GM21390 (cell line): ENCODE results near the gene SIT1.
"Not testable (repeated sequence)": the region's sequence is repeated elsewhere in the genome, so short reads cannot be mapped to it uniquely, and the experiment has no call there.

Source experiments
- ATAC-seq: cut with Tn5 transposase; IDR thresholded peaks from one replicate; pipeline ENCODE4 v1.9.1; 2021; ENCODE audit not compliant: unreplicated experiment

The SIT1 gene

DNA sequence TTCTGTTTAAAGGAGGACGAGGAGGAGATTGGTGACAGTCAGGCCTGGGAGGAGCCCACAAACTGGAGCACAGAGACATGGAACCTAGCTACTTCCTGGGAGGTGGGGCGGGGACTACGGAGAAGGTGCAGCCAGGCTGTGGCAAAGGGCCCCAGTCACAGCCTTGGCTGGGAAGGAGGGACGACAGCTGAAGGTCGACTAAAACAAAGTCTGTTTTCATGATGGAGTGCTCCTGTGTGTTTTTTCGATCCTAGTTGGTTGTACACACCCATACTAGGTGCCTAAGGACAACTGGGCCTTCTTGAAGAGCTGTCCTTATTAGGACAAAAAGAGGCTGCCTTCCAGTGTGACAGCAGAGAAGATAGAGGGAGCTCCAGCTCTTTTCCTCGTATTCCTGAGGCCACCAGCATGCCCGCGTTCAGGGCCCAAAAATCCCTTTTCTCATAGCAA lies 10.3 kb upstream of the SIT1 start:
- ATAC-seq: no peak

DNA sequence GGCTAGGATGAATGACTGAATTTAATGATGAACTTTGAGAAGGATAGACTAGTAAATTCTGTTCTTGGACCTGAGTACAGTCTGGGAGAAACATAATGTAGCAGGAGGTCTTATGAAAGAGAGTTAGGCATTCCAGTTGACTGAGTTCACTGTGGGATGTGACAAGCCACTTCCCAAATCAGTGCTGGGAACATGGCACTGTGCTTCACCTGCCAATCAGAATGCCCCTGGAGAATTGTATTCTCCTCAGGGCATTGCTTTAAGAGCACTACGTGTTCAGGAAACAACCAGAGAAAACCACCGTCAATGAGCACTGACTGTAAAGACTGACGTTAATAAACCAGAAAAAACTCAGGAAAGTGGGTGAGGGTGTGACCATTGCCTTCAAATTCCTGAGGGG lies 8.6 kb upstream of the SIT1 start:
- no peak for ATAC-seq

DNA sequence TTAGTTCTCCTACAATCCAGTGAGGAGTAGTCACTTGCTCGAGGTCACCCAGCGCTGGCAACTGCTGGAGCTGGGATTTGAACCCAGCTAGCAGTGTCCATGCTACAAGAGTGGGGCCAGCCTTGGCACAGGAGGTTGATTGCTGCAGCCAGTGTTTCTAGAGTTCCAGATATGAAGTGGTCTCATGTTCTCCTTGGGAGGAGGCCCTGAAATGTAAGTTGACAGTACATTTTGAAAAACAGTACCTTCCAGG lies 8.2 kb upstream of the SIT1 start:
- ATAC-seq: no peak

DNA sequence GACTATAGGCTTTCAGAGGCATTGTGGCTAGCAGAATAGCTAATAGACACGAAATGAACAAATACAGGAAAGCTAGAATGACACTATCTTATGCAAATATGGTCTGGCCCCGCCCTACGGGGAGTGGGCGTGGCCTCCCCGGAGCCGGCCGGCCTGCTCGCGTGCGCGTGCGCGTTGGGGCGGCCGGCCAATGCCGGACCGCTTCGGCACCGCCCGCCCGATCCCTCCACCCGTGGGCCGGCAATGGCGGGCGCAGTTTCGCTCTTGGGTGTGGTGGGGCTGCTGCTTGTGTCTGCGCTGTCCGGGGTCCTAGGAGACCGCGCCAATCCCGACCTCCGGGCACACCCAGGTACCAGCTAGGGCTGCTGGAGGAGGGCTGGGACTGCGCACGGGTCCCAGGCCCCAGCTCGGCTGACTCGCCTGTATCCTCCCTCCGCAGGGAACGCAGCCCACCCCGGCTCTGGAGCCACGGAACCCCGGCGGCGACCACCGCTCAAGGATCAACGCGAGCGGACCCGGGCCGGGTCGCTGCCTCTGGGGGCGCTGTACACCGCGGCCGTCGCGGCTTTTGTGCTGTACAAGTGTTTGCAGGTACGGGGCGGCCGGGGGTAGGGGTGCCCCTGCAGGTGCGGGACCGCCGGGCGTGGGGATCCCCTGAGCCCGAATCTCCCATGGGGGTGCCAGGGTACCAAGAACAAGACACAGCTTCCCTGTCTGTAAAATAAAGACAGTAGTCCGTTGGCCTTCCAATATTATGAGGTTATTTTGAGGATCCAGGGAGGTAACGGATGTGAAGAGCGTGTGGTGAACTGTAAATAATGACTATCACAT lies 7.6 kb upstream of the SIT1 start, which contains the start of gene CCDC107:
CCDC107 (plus strand) TSS at position 156 of the 831 bp plus-strand sequence; CDS start at position 244, 88 bp downstream.
- ATAC-seq: peak; percentile 57

DNA sequence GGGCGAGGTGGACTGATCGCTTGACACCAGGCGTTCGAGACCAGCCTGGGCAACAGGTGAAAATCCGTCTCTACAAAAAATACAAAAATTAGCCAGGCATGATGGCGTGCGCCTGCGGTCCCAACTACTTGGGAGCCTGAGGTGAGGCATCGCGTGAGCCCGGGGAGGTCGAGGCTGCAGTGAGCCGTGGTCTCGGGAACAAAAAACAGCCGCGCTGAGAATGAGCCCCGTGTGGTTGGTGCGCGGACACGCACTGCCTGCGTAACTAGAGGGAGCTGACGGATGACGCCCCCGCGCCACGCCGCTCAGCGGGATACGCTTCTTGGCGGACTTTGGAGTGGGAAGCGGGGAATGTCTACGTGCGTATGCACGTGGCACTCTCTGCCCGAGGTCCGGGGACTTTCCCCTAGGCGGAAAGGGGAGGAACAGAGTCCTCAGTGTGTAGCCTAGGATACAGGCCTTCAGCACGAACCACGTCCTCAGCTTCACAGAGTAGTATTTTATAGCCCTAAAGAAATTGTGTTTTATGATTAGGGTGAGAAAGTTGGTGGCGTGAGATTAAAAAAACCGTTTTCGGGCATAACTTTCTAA lies 6.9 kb upstream of the SIT1 start, which contains the start of gene RMRP:
RMRP (minus strand) TSS at position 474 of the 591 bp plus-strand sequence.
- peak; percentile 84 for ATAC-seq

DNA sequence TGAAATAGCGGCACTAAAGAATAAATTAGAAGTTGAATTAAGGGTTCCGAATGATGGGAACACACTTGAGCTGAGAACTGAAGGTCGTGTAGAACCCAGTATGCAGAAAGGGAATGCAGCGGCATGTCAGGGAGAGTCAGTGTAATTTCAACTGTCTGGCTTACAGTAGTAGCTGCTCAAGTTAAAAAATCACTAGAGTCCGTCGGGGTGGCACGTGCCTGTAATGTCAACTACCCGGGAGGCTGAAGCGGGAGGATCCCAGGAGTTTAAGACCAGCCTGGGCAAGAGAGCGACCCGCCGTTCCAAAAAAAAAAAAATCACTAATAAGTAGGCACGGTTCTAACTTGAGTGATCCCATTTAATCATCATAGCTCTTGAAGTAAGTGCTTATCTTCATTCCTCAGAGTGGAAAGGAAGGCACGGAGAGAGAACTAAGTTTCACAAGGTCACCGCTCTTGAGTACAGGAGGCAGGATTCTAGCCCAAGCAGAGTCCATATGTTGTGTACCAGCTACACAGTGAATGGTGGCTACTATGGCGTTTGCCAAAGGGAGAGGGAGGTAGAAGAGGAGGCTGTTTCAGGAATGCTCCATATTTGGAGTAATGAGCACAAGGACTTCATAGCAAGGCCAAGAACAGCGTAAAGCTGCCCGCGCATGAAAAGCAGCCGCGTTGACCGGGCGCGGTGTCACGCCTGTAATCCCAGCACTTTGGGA lies 6.3 kb upstream of the SIT1 start:
- no peak for ATAC-seq

DNA sequence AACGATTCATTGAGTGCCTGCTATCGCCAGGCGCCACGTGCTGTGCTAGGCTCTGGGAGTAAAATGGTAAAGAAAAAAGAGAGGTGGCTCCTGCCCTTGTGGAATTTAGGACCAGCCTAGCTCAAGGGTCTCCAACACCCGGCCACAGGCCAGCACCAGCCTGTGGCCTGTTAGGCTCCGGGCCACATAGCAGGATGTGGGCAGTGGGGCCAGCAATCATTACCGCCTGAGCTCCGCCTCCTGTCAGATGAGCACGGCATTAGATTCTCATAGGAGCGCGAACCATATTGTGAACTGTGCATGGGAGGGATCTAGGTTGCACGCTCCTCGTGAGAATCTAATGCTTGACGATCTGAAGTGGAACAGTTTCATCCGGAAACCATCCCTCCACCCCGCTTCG lies 5.6 kb upstream of the SIT1 start:
- no peak for ATAC-seq

DNA sequence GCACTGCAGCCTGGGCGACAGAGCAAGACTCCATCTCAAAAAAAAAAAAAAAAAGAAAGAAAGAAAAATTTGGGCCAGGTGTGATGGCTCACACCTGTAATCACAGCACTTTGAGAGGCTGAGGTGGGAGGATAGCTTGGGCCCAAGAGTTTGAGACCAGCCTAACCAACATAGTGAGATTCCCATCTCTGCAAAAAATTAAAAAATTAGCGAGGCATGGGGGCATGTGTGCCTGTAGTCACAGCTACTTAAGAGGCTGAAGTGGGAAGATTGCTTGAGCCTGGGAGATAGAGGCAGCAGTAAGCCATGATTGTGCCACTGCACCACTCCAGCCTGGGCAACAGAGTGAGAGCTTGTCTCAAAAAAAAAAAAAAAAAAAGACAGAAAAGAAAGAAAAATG lies 2.9 kb upstream of the SIT1 start:
- ATAC-seq: no peak

DNA sequence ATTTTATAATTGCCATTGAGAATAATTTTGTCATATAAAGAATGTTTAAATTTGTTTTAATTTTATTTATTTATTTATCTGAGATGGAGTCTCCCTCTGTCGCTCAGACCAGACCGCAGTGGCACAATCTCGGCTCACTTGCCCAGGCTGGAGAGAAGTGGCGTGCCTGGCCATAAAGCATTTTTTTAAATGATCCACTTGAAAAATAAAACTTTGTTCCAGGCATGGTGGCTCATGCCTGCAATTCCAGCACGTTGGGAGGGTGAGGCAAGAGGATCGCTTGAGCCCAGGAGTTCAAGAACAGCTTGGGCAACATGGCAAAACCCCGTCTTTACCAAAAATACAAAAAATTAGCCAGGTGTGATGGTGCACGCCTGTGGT lies 2.1 kb upstream of the SIT1 start:
- no peak for ATAC-seq

DNA sequence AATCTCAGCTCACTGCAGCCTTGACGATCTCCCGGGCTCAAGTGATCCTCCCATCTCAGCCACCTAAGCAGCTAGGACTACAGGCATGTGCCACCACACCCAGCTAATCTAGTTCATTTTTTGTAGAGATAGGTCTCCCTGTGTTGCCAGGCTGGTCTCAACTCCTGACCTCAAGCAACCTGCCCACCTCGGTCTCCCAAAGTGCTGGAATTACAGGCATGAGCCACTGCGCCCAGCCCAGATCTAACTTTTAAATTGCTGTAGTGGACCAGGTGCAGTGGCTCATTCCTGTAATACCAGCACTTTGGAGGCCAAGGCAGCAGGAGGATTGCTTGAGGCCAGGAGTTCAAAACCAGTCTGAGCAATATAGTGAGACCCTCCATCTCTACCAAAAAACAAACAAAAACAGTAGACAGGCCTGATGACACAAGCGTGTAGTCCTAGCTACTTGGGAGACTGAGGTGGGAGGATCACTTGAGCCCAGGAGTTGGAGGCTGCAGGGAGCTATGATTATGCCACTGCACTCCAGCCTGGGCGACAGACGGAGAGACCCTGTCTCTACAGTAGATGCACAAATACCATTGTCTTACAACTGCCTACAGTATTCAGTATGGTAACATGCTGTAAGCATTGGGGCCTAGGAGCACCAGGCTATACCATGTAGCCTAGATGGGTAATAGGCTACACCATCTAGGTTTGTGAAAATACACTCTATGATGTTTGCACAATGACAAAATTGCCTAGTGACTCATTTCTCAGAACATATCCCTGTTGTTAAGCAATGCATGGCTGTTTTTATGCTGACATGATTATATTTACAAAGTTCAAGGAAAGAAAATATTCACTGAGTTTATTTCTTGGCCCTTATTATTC lies 1.5 kb upstream of the SIT1 start:
- ATAC-seq: no peak

DNA sequence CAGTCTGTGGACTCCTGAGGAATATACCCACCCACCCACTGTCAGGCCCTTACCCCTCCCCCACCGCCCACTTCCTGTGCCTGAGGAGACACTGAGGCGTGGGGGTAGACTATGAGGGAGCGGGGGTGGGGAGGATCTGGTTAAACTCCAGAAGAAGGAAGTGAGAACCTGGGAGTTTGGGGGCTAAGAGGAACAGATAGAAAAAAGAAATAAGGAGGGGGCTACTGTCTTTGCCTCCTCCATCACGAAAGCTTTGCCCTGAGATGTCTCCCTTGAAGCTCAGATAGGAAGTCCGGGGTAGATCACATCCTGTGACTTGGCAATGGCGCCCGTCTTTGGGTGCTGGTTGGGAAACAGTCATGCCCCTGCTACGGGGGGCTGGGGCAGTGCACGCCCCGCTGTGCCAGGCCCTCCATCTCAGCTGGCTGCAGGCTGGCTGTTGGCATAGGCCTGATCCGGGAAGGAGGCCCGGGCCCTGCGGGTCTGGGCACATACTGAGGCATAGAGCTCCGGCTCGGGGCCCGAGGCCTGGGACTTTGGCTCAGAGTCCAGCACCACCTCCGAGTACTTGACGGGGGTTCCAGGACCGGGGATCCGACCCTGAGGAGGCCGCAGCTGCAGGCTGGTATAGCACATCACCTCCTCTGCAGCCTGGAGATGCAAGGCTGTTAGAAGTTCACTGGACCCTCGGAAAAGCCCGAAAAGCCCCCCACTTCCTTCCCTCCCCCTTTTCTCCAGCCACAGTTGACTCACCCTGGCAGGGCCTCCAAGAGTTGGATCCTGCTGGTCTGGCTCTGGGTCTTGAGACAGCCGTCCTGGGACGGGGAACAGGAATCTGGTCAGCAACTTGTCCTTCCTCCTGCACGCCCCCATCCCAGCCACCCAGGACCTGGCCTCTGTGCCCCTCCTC lies 1.0 kb downstream of the SIT1 start:
- no peak for ATAC-seq

DNA sequence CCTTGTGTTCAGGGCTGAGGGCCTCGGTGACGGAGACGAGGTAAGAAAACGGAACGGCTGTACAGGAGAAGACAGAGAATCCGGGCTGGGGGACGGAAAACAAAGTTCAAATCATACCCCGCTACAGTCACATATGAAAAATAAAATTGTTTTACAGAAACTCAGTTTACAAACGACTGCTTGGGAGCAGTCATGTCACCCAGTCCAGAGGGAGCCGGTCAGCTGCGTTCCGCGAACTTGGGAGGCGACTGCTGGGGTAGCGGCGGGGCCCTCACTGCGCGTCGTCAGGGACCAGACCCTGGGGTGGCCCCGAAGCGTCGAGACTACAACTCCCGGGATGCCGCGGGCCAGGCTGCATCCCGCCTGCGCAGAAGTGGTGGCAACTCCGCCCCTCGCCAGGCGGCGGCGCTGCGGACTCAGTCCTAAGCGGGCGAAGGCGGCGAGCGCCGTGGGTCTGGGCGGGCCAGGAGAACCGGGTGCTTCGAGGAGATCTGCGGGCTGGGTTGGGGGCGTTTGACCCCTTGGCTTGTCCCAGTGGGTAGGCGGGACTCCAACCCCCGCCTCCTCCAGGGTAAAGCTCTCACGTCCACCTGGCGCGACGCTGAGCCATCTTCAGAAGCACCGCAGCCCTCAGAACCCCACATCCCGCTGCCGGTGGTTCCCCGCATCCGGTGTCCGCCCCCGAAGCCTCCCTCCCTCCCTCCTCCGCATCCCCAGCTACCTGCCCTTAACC lies 4.0 kb downstream of the SIT1 start:
- peak; percentile 86 for ATAC-seq

DNA sequence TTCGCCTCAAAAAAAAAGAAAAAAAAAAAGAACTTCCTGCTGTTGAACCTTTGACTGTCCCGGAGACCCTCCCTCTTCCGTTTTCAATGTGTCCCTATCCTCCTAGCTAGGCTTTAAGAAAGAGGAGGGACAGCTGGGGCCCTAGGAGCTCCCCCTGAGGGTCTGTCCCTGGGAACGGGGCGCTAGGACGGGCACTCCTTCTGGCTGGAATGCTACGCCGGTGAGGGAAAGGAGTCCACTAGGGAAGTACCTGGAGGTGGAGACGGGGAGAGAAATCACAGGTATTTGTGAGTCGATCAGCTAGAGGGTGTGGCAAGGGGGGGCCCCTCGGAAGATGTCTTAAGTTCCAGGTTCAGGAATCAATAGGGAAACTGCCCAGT lies 4.6 kb downstream of the SIT1 start:
- ATAC-seq: no peak

DNA sequence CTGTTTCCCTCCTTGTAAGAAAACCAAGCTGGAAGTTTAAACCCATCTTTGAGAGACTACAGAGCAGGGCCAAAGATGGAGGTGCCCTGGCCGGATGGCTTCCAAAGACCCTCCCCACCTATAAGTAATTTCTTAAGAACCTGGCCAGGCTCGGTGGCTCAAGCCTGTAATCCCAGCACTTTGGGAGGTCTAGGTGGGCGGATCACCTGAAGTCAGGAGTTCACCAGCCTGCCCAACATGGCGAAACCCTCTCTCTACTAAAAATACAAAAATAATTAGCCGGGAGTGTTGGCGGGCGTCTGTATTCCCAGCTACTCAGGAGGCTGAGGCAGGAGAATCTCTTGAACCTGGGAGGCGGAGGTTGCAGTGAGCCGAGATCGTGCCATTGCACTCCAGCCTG lies 5.0 kb downstream of the SIT1 start:
- not testable (repeated sequence) for ATAC-seq

DNA sequence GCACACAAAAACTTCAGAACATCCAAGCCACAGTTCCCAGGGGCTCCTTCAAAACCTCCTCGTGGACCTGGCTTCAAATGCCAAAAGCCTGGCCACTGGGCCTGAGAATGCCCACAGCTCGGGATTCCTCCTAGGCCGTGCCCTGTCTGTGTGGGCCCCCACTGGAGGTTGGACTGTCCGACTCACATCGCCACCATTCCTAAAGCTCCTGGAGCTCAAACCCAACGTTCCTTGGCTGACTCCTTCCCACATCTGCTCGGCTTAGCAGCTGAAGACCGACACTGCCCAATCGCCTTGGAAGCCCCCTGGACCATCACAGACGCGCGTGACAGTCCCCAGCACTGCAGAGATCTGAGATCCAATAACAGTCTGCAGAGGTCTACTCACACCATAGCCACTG lies 7.7 kb downstream of the SIT1 start:
- ATAC-seq: no peak

DNA sequence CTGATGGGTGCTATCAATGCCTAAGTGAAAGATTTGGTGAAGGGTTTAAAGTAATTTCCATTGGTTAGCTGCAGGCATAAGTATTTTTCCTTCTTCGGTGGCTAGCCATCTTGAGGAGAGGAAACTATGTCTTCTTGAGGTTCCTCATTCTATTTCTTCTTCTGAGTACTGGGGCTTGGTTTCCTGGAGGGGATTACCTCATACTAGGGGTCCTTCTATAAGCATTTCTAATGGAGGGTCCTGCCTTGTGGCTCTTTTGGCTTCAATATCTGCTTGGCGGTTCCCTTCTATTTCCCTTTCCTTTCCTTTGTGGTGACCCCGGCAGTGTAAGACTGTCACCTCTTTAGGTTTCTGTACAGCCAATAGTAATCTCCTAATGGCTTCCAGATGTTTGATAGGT lies 9.3 kb downstream of the SIT1 start:
- not testable (repeated sequence) for ATAC-seq

DNA sequence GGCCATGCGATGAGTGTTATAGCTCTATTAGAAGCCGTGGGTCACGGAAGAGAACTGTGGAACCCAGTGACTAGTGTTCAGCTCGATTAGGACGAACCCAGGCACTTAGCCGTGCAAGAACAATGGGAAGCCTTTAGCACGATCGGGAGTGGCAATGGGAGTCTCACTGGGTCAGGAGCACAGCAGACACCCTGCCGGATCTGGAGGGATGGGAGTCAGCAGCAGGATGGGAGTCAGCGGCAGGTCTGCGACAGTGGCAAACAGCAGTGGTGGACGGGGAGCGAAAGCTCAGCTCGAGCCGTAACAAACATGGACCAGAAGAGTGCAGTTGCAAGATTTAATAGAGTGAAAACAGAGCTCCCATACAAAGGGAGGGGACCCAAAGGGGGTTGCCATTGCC lies 10.3 kb downstream of the SIT1 start:
- not testable (repeated sequence) for ATAC-seq

DNA sequence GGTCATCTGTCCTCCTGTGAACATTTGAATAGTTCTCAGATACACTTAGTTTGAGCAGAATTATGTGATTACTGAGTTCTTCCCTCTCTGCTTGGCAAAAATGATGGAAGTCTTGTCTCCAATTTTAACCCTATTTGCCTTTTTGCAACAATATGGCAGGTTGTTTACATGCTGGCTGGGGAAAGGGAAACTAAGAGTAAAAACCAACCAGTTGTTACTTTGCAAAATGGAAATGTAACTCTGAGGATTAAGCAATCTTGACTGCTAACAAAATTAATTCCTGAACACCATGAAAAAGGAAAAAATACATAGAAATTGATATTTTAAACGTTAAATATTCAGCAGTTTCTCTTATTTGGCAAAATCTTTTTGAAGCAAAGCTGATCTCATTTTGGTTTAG lies 11.1 kb downstream of the SIT1 start:
- no peak for ATAC-seq

DNA sequence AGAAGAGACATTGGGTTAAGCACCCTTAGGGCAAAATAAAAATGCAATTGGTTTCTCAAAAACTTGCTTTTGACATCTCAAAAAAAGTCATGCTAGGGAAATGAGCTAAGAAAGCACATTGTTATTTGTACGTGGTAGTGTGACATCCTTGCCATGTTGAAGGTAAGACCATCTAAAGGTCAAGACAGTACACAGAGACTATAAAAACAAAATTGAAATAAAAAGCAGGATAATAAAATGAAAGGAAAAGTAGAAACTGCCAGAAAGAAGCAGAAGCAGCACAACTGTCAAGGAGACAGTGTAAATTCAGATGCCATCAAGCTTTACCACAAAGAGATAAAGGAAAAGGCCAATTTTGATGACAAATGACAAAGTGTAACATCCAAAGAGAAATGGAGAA lies 11.5 kb downstream of the SIT1 start:
- ATAC-seq: not testable (repeated sequence)
